Inferior parietal cortex (tissue), 1 donor: ENCODE results near the gene CIB4.

ENCODE experiments used
- DNase-seq: peaks from one replicate; pipeline ENCODE4 v3.0.0-alpha.2; 2016; ENCODE audit errors: extremely low spot score

The CIB4 gene

GRCh38 chr2:26607698-26608097 lies 33.5 kb downstream of the CIB4 start:
- DNase-seq: no peak

GRCh38 chr2:26606847-26607190 lies 34.3 kb downstream of the CIB4 start:
- no peak for DNase-seq

DNA sequence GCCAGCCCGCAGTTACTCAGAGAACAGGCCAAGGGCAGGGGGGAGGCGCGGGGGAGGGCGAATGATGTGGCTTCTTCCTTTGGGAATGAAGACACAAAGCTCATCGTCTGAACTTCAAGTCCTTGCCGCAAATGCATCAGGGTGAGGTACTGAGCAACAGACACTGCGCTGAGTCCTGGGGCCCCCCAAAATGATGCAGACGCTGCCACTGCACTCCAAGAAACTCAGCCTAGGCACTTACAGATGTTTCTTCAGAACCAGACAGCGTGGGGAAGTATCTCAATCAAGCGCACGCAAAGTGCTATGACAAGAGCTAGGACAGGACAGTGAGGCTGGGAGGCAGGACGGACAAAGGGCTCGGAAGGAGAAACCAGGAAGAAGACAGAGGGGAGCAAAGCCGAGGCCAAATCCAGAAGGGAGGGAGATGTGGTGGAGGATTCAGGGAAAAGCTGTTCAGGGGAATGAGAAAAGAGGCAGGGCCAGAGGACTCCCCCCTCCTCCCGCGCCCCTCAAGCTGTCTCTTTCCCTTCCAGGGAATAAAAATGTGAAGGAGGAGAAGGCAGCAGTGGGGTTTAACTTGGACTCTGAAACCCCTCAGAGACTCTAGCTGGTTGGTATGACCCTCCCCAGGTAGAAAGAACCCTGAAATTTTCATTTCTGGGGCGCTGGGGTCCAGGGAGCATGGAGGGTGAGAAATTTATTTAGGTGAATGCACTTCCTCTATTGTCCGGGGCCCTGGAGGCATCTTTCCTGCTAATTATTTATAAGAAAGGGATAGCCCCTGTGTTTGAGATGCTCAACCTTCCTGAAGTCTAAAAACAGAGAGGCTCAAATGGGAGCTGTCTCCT lies 34.9 kb downstream of the CIB4 start:
- no peak for DNase-seq

GRCh38 chr2:26605195-26605998 lies 35.8 kb downstream of the CIB4 start:
- DNase-seq: peak; percentile 60

DNA sequence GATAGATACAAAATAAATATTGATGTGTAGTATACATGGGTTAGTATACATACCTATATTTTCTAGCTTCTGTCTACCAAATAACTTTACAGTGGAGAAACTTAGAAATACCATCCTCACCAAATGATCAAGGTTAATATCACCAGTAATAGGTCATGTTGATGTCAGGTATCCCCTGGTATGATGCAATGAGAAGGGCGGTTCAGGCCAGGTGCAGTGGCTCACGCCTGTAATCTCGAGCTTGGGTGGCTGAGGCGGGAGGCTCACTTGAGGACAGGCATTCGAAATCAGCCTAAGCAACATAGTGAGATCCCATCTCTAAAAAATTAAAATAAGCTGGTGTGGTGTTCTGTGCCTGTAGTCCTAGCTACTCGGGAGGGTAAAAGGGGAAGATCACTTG lies 38.6 kb downstream of the CIB4 start:
- DNase-seq: no peak

- DNase-seq: no peak
Observed at GRCh38 chr2:26599387-26599786, 41.8 kb downstream of the CIB4 start.

DNA sequence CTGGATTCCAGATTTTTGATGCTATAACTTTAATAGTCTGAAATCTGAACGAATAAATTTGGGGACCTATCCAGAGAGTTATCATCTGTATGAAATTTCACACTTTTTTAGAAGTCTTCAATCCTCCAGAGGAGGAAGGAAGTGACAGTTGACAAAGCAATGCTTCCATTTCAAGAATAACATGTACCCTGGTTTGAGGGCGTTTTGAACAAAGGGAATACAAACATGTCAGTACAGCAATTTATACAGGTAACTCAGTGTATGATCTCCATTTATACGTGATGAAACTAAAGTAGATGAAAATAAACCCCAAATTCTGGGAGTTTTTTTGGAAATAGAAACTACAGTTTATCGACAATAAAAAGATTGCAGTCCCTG lies 42.2 kb downstream of the CIB4 start:
- no peak for DNase-seq

DNA sequence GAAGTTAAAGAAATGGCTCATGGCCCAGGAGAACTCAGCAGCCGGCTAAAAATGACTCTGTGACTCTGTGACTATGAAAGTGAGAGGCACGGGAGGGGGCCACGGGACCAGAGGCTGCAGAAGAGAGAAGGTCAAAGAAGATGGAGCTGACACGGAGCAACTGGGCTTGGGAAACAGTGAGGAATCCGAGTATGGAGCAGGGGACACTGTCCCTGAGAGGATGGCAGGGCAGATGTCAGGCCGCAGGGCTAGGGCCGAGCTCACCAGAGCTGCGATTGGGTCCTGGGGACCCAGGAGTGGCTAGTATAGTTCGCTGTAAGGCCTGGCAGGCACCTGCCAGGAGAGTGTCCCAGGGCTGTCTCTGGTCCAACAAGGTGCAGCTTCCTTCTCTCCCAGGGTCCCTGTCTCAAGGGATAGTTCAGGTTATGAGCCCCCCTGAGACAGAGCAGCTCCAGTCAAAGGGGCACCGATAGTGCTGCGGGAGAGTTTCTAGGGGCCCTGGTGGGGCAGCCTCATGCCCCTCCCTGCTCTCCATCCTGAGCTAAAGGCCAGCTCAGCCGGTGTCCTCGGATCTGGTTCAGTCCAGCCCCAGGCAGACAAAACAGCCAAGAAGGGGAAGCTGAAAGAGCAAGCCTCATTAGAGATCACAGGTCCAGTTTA lies 42.7 kb downstream of the CIB4 start:
- no peak for DNase-seq

- no peak for DNase-seq
Observed at GRCh38 chr2:26597197-26597596, 44.0 kb downstream of the CIB4 start.

- DNase-seq: no peak
Observed at GRCh38 chr2:26595146-26595545, 46.0 kb downstream of the CIB4 start.

DNA sequence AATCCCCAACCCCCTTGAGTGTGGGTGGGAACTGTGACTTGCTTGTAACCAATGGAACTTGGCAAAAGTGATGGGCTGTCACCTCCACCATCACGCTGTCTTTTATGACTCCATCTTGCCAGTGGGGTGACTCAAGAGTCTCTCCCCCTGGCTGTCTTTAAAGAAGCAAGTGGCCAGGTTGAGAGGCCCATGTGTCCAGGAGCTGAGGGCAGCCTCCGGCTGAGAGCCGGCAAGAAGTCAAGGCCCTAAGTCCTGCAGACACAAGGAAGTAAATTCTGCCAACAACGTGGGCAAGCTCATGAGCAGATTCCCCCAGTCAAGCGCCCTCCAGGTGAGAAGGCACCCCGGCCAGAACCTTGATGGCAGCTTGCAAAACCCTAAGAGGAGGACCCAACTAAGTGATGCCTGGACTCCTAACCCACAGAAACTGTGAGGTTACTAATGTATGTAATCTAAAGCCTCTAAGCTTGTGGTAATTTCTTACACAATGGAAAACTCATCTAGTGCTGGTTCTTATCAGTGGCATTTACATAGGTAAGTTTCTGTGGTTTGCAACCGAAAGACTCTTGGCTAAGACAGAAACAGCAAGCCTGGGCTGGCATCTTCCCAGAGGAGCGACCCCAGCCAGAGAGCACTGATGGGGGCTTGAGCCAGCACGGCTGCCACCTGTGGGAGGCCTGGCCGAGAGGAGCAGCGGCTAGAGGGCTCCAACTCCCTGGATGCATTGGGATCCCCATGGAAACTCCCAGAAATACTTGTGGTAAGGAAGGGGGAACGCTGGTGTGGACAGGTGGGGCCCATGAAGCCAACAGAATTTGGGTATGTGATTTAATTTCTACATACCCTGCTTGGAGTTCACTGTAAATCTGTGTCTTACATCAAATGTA lies 49.3 kb downstream of the CIB4 start:
- DNase-seq: no peak

DNA sequence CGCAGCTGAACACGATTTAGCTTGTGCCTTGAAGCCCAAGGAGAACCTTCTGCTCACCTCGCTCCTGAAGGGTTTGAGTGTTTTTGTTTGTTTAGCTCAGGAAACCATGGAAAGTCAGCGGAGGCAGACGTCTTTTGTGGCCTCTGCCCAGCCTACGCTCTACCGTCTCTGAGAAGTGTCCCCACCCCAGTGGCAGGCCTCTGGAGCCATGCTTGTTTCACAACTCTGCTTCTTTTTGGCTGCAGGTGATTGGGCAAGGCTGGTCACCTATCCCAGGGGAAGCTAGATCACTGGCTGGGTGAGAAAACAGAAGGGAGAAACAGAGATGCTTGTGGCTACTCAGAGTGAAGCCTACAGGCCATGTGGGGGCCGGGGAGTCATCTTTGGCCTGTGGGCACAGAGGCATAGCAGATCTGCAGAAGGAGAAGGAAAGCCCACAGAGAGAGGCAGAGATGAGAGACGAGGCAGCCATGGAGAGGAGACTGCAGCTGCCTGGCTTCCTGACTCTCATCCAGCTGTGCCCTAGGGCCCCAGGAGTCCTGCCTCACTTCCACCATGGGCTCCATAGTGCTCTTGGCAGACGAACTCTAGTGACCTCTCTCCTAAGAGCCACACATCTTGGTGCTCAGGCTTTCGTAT lies 50.1 kb downstream of the CIB4 start:
- DNase-seq: no peak

DNA sequence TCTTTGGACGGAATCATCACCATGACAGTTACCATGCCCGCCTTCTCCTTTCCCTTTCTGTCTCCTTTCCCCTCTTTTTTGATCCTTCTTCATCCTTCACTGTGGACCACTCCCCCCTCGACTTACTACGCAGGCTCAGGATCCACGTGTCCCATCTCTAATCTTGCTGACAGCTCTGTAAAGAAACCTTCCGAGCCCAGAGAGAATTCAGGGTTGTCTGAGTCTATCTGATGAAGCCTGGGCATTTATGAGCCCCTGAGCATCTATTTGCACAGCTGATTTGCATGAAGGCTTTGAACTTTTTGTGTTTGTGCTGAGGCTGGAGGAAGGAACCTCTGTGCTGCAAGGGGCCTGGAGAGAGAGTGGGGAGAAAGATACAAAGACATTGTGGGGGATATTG lies 50.7 kb downstream of the CIB4 start:
- DNase-seq: no peak

- DNase-seq: no peak
Observed at GRCh38 chr2:26588576-26588975, 52.6 kb downstream of the CIB4 start.

DNA sequence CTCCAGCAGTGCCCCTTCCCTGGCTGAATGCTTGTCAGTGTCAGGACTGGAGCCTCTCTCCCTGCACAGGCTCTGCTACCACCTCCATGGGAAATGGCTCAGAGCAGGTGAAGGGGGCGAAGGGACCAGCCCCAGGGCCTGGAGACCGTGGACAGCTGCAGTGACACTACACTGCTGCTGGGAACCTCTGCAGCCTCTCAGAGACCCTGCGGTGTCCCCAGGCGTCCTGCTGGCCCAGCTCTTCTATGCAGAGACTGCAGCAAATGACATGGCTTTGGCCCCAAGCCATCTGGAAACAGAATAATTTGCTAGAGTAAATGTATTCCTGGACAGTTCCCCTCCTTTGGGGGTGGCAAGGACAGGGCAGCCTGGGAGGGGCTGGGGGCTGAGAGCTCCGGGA lies 53.2 kb downstream of the CIB4 start:
- DNase-seq: no peak

DNA sequence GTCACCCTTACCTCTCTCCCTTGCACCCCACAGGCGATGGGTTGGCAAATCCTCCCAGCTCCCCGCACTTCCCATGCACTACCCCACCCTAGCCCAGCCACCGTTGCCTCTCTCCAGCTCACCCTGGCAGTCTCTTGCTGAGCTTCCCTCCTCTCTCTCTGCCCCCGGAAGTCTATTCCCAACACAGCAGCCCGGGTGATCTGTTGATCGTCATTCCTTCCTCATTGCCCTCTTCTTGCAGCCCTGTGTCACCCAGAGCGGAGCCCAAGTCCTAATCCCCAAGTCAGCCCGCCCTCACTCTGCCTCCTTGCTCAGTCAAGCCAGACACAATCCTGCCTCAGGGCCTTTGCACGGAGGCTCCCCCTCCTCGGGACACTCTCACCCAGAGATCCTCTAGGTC lies 55.2 kb downstream of the CIB4 start:
- DNase-seq: no peak

DNA sequence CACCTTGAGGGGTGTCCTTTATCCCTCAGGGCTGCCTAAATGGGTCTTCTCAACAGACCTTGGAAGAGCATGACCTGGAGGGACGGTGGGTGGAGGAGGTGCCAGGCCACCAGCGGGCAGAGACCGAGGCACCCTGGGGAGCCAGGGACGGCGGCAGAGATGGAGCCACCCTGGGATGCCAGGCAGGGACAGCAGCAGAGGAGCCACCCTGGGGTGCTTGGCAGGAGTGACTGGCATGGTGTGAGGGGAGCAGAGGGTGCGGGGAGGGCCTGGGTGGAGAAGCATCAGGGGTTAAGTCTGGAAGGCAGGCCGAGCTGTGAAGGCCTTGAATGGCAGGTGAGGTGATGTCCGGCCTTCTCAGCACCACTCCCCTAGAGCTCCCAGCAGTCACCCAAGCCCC lies 56.1 kb downstream of the CIB4 start:
- no peak for DNase-seq

GRCh38 chr2:26584656-26585055 lies 56.5 kb downstream of the CIB4 start:
- DNase-seq: no peak

DNA sequence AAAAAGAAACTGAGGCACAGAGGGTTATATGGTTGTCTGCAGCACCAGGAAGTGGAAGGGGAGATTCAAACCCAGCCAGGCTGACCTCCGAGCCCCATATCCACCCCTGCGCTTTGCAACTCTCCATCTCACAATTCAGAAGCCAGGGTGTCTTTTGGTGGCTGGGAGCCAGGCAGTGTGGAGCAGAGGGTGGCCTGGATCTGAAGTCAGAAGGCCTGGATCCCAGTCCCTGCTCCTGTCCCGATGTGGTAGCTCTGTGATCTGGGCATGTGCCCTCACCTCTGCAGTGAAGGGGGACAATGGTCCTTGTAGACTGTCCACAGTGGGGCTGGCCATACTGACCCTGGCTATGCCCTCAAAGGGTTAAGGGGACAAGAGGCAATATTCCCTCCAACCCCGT lies 57.0 kb downstream of the CIB4 start:
- no peak for DNase-seq

DNA sequence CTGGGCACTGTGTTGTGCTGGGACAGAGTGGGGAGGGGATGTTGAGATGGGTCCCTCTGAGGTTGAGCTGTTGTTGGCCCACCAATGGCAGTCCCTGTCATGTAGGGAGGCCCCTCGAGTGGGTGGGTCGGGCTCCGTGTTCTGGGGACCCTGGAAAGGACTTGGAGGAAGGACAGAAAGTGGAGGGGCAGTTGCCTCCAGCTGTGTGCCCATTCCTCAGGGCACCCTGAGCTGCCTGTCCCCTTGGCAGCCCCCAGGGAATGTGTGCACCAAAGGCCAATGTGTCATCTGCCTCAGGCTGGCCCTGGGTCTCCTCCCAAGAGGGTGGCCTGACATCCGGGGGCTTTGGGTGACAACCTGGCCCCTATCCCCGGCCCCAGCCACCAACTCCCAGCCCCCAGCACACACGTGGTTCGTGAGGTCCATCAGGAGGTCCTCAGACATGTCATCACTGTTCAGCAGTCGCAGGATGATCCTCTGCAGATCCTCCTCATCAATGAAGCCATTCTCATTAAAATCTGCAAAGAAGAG lies 57.7 kb downstream of the CIB4 start:
- no peak for DNase-seq

DNA sequence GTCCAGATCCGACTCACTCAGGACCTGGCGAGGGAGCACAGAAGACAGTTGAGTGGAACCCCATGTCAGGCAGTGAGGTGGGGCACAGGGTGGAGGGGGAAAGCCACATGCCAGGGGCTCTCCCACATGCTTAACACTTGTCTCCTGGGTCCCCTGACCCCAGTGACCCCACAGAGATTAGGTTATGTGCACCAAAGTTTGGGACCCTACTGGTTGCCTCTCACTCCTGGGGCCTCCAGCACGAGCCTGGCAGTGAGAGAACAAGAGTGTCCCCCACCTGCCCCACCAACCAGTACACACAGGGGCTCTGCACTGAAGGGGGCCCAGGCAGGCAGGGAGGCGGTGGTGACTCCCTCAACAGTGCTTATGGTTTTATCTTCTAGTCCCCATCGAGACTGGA lies 58.3 kb downstream of the CIB4 start:
- DNase-seq: no peak
